Limb (tissue), 2 donors: ENCODE data around the gene CAMK1.

Experiments
- DNase-seq, 2 donors: peaks; one replicate each; pipeline ENCODE4 v3.0.0-alpha.2; 2016; ENCODE audit errors: extremely low spot score in 2 of 2

CAMK1 gene

DNA sequence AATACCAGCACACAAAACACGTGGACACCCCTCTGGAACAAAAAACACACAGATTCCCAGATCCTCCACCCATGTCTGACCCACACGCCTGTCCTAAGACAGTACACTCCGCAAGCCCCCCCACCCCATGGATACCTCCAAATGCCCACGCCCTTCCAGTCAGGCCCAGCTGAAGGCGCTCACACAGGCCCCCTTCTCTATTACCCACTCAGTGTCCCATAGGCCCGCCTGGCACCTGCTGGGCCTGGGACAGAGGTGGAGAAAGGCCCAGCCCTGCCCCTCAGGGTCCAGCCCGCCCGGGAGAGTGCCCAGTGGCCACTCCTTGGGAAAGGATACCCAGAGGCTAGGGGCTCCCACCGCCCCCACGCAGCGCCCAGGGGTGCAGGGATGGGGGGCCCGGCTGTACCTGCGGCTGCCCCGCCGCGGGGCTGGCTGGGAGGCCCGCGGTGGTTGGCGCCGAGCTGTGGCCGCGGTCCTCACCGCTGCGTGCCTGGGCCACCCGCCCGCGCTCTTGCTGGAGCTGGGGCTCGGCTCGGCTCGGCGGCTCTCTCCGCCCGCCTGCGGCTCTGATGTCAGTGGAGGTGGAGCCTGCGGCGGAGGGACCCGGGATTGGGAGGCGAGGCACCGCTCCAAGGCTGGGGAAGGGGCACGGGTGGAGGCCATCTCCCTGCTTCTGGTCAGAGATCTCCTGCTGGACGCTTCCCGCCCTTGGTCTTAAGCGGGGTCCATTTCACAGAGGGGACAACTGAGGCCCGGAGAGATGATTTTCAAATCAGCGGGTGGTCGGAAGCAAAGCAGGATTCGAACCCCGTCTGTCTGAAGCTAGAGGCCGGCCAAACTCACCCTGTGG, at the start of gene CAMK1:
Gene CAMK1, minus strand, starts transcription at position 522 of the 850 bp plus-strand sequence. CDS start 2,198 bp downstream, outside the sequence.
- peak; percentile 70 to 87 for DNase-seq

GRCh38 chr3:9818666-9819335, 49.1 kb upstream of the CAMK1 start:
- no peak for DNase-seq

DNA sequence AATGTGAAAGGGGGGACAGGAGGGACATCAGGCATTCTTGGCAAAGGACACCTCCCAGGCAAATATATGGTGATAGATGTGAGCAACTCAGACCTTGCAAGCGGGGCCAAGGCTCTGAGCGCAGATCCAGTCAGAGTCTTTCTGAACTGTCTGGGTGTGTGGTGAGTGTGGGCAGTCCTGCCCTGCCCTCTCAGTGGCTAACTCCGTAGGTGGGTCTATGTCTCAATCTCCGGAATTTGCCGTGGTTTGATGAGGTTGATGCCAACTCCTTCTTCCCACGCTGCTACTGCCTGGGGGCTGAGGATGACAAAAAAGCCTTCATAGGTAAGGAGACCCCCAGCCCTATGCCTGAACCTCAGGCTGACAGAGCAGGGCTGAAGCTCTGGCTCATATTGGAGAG, 47.7 kb upstream of the CAMK1 start:
- DNase-seq, result no peak

- no peak for DNase-seq
Measured at GRCh38 chr3:9815986-9816385, 46.2 kb upstream of the CAMK1 start.

- DNase-seq, result no peak
Measured at GRCh38 chr3:9812870-9813483, 43.2 kb upstream of the CAMK1 start.

DNA sequence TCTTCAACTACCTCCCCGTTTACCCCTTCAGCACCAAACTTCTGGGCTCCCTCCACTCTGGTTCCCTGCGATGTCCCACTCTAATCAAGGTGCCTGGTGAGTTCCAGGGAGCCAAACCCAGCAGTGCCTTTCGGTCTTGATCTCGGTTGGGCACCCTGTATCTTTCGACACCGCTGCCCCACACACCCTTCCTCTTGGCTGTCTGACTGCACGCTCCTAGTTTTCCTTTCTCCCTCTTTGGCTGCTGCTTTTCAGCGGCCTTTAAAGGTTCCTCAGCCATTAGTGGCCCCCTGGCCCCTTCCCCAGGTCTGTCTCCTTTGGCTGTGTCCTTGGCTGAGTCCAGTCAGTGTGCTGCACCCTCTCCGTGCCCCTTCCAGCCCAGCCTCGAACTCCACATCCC, 41.1 kb upstream of the CAMK1 start:
- DNase-seq, result no peak

- peak in 1 of 2 donors; percentile 20 for DNase-seq
Measured at GRCh38 chr3:9810433-9810770, 40.7 kb upstream of the CAMK1 start.

DNA sequence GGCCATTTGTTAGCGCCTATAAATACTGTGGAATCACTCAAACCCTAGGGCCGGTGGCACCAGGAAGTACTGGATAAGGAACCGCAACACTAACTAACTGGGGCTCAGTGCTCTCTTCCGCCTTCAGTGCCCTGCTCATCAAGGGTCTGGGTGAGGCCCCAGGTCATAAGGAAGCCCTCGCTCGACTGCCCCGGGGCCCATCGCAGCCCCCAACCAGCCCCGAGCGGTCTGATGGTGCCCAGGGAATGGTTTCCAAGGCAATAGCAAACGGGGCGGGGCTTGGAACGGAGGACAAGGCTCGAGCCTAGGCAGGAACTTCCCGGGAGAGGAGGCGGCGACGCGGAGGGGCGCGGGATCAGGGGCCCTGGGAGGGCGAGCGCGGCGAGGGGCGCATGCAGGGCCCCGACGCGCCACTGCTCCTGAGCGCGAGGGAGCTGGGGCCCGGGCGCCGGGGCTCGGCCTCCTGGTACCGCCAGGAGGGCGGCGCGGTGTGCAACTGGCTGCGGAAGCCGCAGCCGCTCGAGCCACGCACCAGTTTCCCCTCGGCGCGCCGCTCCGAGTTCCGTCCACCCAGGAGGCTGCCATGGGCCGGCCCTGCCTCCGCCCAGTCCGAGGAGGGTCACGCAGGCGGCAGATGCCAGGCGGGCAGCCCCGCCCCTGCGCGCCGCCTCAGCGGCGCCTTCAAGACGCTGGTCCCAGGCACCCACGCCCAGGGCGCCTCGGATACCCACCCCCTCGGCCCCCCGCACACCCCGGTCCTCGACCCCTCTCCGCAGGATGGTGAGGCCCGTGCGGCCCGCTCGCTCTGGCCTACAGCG, 40.1 kb upstream of the CAMK1 start, which contains the start of gene TTLL3:
Gene TTLL3, plus strand, starts transcription at position 648 of the 818 bp plus-strand sequence. CDS start 400 bp downstream, outside the sequence.
- peak; percentile 71 to 85 for DNase-seq

DNA sequence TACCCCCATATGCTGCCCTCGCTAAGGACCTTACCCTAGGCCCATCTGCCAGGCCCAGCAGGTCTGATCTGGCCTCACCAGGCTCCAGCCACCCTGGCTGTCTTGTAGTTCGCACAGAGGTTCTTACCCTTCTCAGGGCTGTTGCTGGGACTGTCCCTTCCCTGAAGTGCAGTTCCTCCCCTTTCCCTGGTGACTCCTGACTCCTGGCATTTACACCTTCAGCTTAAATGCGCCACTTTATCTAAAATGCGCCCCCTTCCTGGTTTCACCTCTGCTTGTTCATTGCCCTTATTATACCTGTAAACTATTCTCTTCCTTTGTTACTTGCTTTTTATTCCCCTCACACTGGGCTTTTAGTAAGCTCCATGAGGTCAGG, 39.5 kb upstream of the CAMK1 start:
- no peak for DNase-seq

GRCh38 chr3:9808345-9809037, 38.7 kb upstream of the CAMK1 start:
- no peak for DNase-seq

DNA sequence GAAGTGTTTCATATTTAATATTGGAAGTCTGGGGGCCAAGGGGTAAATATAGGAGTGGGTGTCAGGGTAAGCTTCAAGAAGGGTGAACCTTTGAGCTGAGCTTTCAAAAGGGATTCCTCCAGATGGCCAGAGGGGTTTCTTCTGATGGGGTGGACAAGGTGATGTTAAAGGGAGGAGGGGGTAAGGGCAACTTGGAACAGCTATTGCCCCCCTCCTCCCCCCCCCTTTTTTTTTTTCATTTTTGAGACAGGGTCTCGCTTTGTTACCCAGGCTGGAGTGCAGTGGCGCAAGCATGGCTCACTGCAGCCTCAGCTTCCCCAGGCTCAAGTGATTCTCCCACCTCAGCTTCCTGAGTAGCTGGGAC, 38.2 kb upstream of the CAMK1 start:
- no peak for DNase-seq

DNA sequence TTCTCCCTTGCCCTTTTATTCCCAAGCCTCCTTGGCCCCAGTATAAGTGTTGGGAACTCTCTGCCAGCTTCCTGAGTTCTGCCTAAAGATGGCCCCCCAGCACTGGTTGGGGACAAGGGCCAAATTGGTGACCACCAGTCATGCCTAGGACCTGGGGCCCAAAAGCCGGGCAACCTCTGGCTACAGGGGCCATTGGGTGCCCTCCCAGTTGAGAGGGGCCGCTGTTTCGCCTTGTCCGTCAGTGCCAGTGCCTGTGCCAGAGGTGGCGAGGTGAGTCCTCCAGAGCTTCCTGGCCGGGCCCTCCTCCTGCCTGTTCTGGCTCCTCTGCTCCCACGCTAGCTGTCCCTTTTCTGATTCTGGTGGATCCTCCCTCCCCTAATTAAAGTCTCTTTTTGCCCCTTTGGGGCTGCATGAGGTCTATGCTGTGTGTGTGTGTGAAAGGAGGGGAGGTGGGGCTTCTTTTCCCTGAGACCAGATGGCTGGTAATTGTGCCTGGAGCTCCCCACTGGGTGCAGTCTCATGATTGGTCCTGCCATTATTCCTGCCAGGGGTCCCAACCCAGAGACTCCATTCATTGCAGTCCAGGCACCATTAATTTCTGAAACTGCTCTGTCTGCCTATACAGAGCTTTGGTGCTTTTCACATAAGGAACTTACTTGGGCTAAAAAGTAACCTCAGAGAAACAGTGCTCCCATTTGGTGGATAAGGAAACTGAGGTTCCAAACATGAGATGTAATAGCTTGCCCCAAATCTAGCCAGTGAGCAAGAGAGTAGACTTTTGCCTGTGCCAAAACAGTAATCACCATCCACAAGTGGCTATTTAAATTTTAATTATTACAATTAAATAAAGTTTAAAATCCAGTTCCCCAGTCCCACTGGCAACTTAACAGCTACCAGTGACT, 37.2 kb upstream of the CAMK1 start:
- DNase-seq, result no peak

DNA sequence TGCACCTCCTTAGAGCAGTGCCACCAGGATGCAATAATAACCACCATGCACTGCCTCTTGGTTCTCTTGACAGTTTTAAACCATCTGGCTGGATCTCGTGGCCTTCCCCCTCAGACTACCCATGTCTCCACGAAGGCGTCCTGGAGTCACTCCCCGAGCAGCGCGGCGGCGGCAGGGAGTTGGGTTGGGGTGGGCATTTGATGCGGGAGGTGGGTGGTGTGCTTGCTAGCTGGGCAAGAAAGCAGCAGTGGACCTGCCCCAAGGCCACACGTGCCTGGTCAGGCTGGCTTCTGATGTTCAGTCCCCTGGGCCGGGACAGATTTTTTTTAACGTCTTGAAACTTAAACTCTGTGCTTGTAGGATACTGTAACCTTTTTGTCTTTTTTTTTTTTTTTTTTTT, 36.4 kb upstream of the CAMK1 start:
- no peak for DNase-seq

DNA sequence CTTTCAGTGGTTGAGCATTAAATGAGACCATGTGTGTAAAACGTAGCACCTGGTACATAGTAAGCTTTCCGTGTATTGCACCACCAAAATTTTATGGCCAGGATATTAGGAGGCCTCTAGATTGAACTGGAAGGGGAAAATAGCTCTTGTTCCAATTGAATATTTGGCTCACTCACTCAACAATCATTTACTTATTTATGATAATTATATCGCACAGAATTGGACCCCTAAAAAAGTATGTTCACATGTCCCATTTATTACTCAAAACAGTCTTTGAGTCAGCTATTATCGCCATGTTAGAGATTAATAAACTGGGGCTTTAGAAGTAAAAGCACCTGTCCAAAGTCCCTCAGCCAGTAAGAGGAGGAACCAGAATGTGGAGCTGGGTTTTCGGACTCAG, 35.2 kb upstream of the CAMK1 start:
- no peak for DNase-seq

DNA sequence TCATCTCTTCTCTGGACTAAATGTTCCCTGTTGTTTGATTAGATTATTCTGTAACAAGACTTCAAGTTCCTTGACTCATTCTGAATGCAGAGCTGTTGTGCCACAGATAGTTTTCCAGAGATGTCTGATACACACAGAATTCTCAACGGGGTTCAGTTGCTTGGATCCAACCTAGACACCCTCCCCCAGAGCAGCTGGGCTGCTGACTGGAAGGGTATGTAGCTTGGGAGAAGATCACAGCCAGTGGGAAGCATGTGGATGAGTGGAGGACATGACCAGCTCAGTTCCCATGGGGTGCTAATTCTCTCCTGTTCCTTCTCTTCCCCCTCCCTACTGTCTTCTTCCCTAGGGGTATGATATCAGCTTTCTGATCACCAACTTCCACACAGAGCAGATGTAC, 33.7 kb upstream of the CAMK1 start:
- no peak for DNase-seq

GRCh38 chr3:9800529-9800928, 30.8 kb upstream of the CAMK1 start:
- DNase-seq, result no peak

DNA sequence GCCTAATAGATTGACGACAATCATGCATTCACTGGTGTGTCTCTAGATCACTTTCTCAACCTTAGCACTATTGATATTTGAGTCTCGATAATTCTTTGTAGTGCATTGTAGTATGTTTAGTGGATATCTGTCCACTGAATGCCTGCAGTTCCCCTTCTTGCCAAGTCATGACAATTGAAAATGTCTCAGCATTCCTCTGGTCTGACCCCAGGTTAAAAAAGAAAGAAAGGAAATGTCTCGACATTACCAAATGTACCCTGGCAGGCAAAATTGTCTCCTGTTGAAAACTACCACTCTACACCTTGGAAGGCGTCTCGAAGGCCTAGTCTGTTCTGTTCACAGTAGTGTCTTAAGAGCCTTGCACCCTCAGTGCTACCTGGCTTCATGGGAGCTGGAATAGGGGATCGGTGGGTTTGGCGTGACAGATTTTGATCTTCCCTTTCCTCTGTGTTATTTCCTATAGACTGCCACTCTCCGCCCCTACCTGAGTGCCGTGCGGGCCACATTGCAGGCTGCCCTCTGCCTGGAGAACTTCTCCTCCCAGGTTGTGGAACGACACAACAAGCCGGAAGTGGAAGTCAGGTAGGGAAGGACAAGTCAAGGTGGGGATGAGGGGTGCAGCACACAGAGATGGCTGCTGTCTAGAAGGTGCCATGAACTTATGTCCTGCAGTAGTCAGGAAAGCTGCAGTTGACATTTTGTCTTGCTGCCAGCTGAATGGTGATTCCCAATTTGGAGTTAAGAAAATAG, 27.6 kb upstream of the CAMK1 start:
- DNase-seq, result no peak

GRCh38 chr3:9795207-9795606, 25.5 kb upstream of the CAMK1 start:
- no peak for DNase-seq

DNA sequence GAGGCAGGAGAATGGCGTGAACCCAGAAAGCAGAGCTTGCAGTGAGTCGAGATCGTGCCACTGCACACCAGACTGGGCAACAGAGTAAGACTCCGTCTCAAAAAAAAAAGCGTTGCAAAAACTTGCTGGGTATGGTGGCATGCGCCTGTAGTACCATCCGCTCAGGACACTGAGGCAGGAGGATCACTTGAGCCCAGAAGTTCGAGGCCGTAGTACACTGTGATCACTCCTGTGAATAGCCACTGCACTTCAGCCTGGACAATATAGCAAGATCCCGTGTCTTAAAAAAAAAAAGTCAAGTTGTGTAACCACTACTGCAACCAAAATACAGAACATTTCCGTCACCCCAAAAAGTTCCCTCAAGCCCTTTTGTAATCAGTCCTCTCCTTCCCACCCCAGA, 24.7 kb upstream of the CAMK1 start:
- DNase-seq, result no peak
